ENCODE measurements around the gene IQCE. TPM values are rescaled to one million over a fixed set of nuclear protein-coding genes. Genes with fewer than 3 reads are reported as not detected.

IQCE gene
- total RNA-seq, 1 donor from 2014 or later = 17.0 TPM

GRCh38 chr7:2624293-2624886 is 65.6 kb downstream of the IQCE start:
- TF ChIP-seq, protein P1, sequence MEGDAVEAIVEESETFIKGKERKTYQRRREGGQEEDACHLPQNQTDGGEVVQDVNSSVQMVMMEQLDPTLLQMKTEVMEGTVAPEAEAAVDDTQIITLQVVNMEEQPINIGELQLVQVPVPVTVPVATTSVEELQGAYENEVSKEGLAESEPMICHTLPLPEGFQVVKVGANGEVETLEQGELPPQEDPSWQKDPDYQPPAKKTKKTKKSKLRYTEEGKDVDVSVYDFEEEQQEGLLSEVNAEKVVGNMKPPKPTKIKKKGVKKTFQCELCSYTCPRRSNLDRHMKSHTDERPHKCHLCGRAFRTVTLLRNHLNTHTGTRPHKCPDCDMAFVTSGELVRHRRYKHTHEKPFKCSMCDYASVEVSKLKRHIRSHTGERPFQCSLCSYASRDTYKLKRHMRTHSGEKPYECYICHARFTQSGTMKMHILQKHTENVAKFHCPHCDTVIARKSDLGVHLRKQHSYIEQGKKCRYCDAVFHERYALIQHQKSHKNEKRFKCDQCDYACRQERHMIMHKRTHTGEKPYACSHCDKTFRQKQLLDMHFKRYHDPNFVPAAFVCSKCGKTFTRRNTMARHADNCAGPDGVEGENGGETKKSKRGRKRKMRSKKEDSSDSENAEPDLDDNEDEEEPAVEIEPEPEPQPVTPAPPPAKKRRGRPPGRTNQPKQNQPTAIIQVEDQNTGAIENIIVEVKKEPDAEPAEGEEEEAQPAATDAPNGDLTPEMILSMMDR (IDR thresholded peaks at IDR 0.05) = no peak
- no peak for DNase-seq (ENCODE audit: extremely low spot score, unreplicated experiment)
- H3K9me3 Mint-ChIP-seq (ENCODE audit: unreplicated experiment) = no peaks in the 10 kb centered on the region
- no peak overlapping the region for H3K4me3 Mint-ChIP-seq (ENCODE audit: unreplicated experiment)
- no peaks in the 10 kb centered on the region for H3K27me3 Mint-ChIP-seq (ENCODE audit: unreplicated experiment)
- H3K36me3 Mint-ChIP-seq (ENCODE audit: unreplicated experiment) = no peaks in the 10 kb centered on the region
- no peak overlapping the region for H3K27ac Mint-ChIP-seq (ENCODE audit: unreplicated experiment)
- peaks cover 46% of the 10 kb centered on the region for H3K4me1 Mint-ChIP-seq (ENCODE audit: unreplicated experiment)

DNA sequence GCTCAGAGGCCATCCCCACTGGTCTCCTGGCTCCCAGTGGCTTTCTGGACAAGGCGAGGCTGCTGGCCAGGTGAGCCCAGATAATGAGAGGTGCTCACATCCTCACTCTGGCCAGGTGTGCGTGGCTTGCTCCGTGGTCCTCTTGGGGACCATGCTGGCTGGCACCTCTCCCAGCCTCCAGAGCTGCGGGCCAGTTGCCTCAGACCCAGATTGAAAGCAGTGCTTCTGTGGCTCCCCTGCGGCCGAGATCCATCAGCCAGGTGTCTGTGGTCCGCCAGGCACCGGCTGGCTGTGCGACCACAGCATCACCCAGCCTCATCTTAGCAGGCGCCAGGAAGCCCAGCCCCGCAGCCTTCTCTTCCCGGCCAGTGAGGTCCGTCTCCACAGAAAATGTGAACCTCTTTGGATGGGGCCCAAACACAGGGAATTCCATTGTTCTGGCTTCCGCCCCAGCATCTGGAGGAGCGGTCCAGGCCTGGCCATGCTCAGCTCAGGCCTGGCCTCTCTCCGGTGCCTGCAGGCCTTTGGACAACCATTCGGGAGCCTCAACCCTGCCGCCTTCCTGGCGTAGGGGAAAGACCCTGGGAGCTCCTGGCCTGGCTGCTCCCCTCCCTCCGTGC is 67.8 kb downstream of the IQCE start:
- no peak overlapping the region for H3K4me3 Mint-ChIP-seq (ENCODE audit: unreplicated experiment)
- no peaks in the 10 kb centered on the region for H3K9me3 Mint-ChIP-seq (ENCODE audit: unreplicated experiment)
- DNase-seq (ENCODE audit: extremely low spot score, unreplicated experiment) = no peak
- peaks cover 44% of the 10 kb centered on the region for H3K4me1 Mint-ChIP-seq (ENCODE audit: unreplicated experiment)
- H3K27ac Mint-ChIP-seq (ENCODE audit: unreplicated experiment) = no peak overlapping the region
- TF ChIP-seq, protein P1 (IDR thresholded peaks at IDR 0.05) = no peak
- no peaks in the 10 kb centered on the region for H3K36me3 Mint-ChIP-seq (ENCODE audit: unreplicated experiment)
- no peaks in the 10 kb centered on the region for H3K27me3 Mint-ChIP-seq (ENCODE audit: unreplicated experiment)

DNA sequence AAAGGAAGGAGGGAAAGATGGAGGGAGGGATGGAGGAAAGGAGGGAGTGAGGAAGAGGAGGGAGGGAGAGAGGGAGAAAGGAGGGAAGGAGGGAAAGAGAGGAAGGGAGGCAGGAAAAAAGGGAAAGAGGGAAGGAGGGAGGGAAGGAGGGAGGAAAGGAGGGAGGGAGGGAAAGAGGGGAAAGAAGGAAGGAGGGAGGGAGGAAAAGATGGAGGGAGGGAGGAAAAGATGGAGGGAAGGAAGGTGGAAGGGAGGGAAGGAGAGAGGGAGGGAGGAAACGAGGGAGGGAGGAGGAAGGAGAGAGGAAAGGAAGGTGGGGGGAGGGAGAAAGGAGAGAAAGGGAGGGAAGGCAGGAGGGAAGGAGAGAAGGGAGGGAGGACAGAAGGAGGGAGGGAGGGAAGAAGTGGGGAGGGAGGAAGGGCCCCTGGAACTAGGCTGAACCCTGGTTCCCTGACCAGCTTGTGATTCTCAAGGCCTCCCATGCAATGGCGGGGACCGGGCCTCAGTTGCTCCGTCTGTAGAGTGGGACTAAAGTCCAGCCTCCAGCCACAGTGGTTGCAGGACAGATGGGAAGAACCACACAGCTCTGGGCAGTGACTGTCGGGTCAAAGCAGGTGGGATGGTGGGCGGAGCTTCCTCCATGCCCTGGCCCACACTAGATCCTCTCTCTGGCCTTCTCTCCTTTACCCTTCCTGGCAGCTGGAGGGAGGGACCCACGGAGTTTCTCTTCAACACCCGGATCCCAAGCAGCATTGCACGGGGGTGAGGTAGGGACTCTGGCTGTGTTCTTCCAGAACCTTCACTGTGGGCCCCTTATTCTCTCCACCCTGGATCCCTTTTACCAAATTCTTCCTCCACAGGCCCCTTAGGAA is 68.7 kb downstream of the IQCE start:
- Mint-ChIP-seq H3K9me3 (ENCODE audit: unreplicated experiment) (no peaks in the 10 kb centered on the region), H3K27ac (ENCODE audit: unreplicated experiment) (no peak overlapping the region), H3K27me3 (ENCODE audit: unreplicated experiment) (no peaks in the 10 kb centered on the region), H3K36me3 (ENCODE audit: unreplicated experiment) (no peaks in the 10 kb centered on the region), H3K4me3 (ENCODE audit: unreplicated experiment) (no peak overlapping the region), H3K4me1 (ENCODE audit: unreplicated experiment) (peaks cover 36% of the 10 kb centered on the region)
- no peak for DNase-seq (ENCODE audit: extremely low spot score, unreplicated experiment)
- TF ChIP-seq, protein P1 (IDR thresholded peaks at IDR 0.05) = no peak

GRCh38 chr7:2628130-2628482 is 69.3 kb downstream of the IQCE start:
- no peak for DNase-seq (ENCODE audit: extremely low spot score, unreplicated experiment)
- Mint-ChIP-seq H3K9me3 (ENCODE audit: unreplicated experiment) (no peaks in the 10 kb centered on the region), H3K27me3 (ENCODE audit: unreplicated experiment) (no peaks in the 10 kb centered on the region), H3K27ac (ENCODE audit: unreplicated experiment) (no peak overlapping the region), H3K36me3 (ENCODE audit: unreplicated experiment) (no peaks in the 10 kb centered on the region), H3K4me1 (ENCODE audit: unreplicated experiment) (peaks cover 30% of the 10 kb centered on the region), H3K4me3 (ENCODE audit: unreplicated experiment) (no peak overlapping the region)
- TF ChIP-seq, protein P1 (IDR thresholded peaks at IDR 0.05) = no peak

DNA sequence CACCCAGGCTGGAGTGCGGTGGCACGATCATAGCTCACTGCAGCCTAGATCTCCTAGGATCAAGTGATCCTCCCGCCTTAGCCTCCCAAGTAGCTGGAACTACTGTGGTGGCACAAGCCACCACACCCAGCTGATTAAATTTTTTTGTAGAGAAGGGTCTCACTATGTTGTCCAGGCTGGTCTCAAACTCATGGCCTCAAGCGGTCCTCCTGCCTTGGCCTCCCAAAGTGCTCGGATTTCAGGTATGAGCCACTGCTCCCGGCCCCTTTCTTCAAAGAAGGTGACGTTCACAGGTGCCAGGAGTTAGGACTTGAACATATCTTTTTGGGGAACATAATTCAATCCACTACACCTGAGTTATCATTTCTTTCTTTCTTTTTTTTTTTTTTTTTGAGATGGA is 70.1 kb downstream of the IQCE start:
- DNase-seq (ENCODE audit: extremely low spot score, unreplicated experiment) = no peak
- Mint-ChIP-seq H3K4me1 (ENCODE audit: unreplicated experiment) (peaks cover 30% of the 10 kb centered on the region), H3K27me3 (ENCODE audit: unreplicated experiment) (no peaks in the 10 kb centered on the region), H3K36me3 (ENCODE audit: unreplicated experiment) (no peaks in the 10 kb centered on the region), H3K9me3 (ENCODE audit: unreplicated experiment) (no peaks in the 10 kb centered on the region), H3K4me3 (ENCODE audit: unreplicated experiment) (no peak overlapping the region), H3K27ac (ENCODE audit: unreplicated experiment) (no peak overlapping the region)
- TF ChIP-seq, protein P1 (IDR thresholded peaks at IDR 0.05) = no peak
